Retinal pigment epithelial cell (primary cell): Measurements from ENCODE around the gene PRPF6.

Experiments
- DNase-seq: peaks from one replicate; pipeline ENCODE4 v3.0.0-alpha.2; 2010; ENCODE audit warnings: low read depth
- H3K4me3 ChIP-seq: 2 replicates; pipeline ENCODE4 v1.5.1; 2011; ENCODE audit warnings: mild to moderate bottlenecking, low read length, control low read depth, moderate library complexity
- CTCF ChIP-seq: conservative IDR thresholded peaks from 2 replicates; pipeline ENCODE4 v1.5.1; 2011; ENCODE audit warnings: low read depth, low read length, control low read depth, inconsistent platforms

The PRPF6 gene

GRCh38 chr20:64048402-64049044 lies 67.6 kb downstream of the PRPF6 start:
- no peak for TF ChIP-seq CTCF
- H3K4me3 ChIP-seq: no peak overlapping the region
- DNase-seq: no peak

- no peak for DNase-seq
- H3K4me3 ChIP-seq: no peak within 1 kb of the TSS
- TF ChIP-seq CTCF: no peak
Measured at GRCh38 chr20:64049060-64049877, 68.3 kb downstream of the PRPF6 start, which contains the start of gene SOX18. SOX18 (minus strand) TSS chr20:64049639; CDS start chr20:64049516, 123 bp downstream.

GRCh38 chr20:64049878-64050260 lies 68.9 kb downstream of the PRPF6 start:
- no peak for DNase-seq
- H3K4me3 ChIP-seq: no peak overlapping the region
- TF ChIP-seq CTCF: no peak

- no peak for TF ChIP-seq CTCF
- no peak for DNase-seq
- H3K4me3 ChIP-seq: no peak overlapping the region
Measured at GRCh38 chr20:64050261-64051032, 69.5 kb downstream of the PRPF6 start.

- no peak for DNase-seq
- TF ChIP-seq CTCF: no peak
- H3K4me3 ChIP-seq: no peak overlapping the region
Measured at GRCh38 chr20:64051033-64051452, 70.1 kb downstream of the PRPF6 start.

- no peak for TF ChIP-seq CTCF
- DNase-seq: no peak
- no peak overlapping the region for H3K4me3 ChIP-seq
Measured at GRCh38 chr20:64051561-64052325, 70.8 kb downstream of the PRPF6 start.
